ENCODE results near the gene CBFA2T3.
"Not testable (repeated sequence)": the region's sequence is repeated elsewhere in the genome, so short reads cannot be mapped to it uniquely, and the experiment has no call there.

The CBFA2T3 gene

GRCh38 chr16:89019511-89019910, 42.5 kb upstream of the CBFA2T3 start:
- Histone ChIP-seq H3K4me3 (ENCODE audit: low read length) (no peak overlapping the region), H3K27ac (ENCODE audit: low read length) (no peak overlapping the region), H3K27me3 (ENCODE audit: control insufficient read depth, insufficient read depth, low read length) (no peaks in the 10 kb centered on the region), H3K36me3 (ENCODE audit: control insufficient read depth, insufficient read depth, low read length) (no peaks in the 10 kb centered on the region), H3K4me1 (ENCODE audit: control insufficient read depth, insufficient read depth, low read length) (no peaks in the 10 kb centered on the region; the same call in 1 of the 2 replicates), H3K9me3 (ENCODE audit: control insufficient read depth, insufficient read depth, low read length) (no peaks in the 10 kb centered on the region)
- WGBS (ENCODE audit: insufficient coverage, insufficient read length): no CpG with 5 or more reads among the region's 16 CpGs
- no peak for DNase-seq (ENCODE audit: low read depth, low spot score)

GRCh38 chr16:89018282-89019158, 41.5 kb upstream of the CBFA2T3 start:
- no peak for DNase-seq (ENCODE audit: low read depth, low spot score)
- no CpG with 5 or more reads among the region's 20 CpGs for WGBS (ENCODE audit: insufficient coverage, insufficient read length)
- no peak overlapping the region for H3K27ac ChIP-seq (ENCODE audit: low read length)
- H3K4me1 ChIP-seq (ENCODE audit: control insufficient read depth, insufficient read depth, low read length): no peaks in the 10 kb centered on the region; the same call in 1 of the 2 replicates
- H3K4me3 ChIP-seq (ENCODE audit: low read length): no peak overlapping the region
- H3K36me3 ChIP-seq (ENCODE audit: control insufficient read depth, insufficient read depth, low read length): no peaks in the 10 kb centered on the region
- H3K9me3 ChIP-seq (ENCODE audit: control insufficient read depth, insufficient read depth, low read length): no peaks in the 10 kb centered on the region
- H3K27me3 ChIP-seq (ENCODE audit: control insufficient read depth, insufficient read depth, low read length): no peaks in the 10 kb centered on the region

GRCh38 chr16:89017543-89018281, 40.7 kb upstream of the CBFA2T3 start:
- DNase-seq (ENCODE audit: low read depth, low spot score): no peak
- no peaks in the 10 kb centered on the region for H3K36me3 ChIP-seq (ENCODE audit: control insufficient read depth, insufficient read depth, low read length)
- H3K4me1 ChIP-seq (ENCODE audit: control insufficient read depth, insufficient read depth, low read length): no peaks in the 10 kb centered on the region; the same call in 1 of the 2 replicates
- WGBS (ENCODE audit: insufficient coverage, insufficient read length): no CpG with 5 or more reads among the region's 25 CpGs
- H3K4me3 ChIP-seq (ENCODE audit: low read length): no peak overlapping the region
- no peaks in the 10 kb centered on the region for H3K9me3 ChIP-seq (ENCODE audit: control insufficient read depth, insufficient read depth, low read length)
- no peak overlapping the region for H3K27ac ChIP-seq (ENCODE audit: low read length)
- H3K27me3 ChIP-seq (ENCODE audit: control insufficient read depth, insufficient read depth, low read length): no peaks in the 10 kb centered on the region

GRCh38 chr16:89016561-89016960, 39.6 kb upstream of the CBFA2T3 start:
- no CpG with 5 or more reads among the region's 10 CpGs for WGBS (ENCODE audit: insufficient coverage, insufficient read length)

GRCh38 chr16:89015271-89015859, 38.4 kb upstream of the CBFA2T3 start:
- Histone ChIP-seq H3K9me3 (ENCODE audit: control insufficient read depth, insufficient read depth, low read length) (no peaks in the 10 kb centered on the region), H3K4me3 (ENCODE audit: low read length) (no peak overlapping the region), H3K27ac (ENCODE audit: low read length) (no peak overlapping the region), H3K4me1 (ENCODE audit: control insufficient read depth, insufficient read depth, low read length) (no peaks in the 10 kb centered on the region; the same call in 1 of the 2 replicates), H3K27me3 (ENCODE audit: control insufficient read depth, insufficient read depth, low read length) (no peaks in the 10 kb centered on the region), H3K36me3 (ENCODE audit: control insufficient read depth, insufficient read depth, low read length) (no peaks in the 10 kb centered on the region)
- WGBS (ENCODE audit: insufficient coverage, insufficient read length): no CpG with 5 or more reads among the region's 20 CpGs
- no peak for DNase-seq (ENCODE audit: low read depth, low spot score)

More at GRCh38 chr16:89016561-89016960, 39.6 kb upstream of the CBFA2T3 start:
- H3K36me3 ChIP-seq (ENCODE audit: control insufficient read depth, insufficient read depth, low read length); H3K9me3 ChIP-seq (ENCODE audit: control insufficient read depth, insufficient read depth, low read length); H3K27me3 ChIP-seq (ENCODE audit: control insufficient read depth, insufficient read depth, low read length); H3K27ac ChIP-seq (ENCODE audit: low read length); H3K4me3 ChIP-seq (ENCODE audit: low read length); DNase-seq (ENCODE audit: low read depth, low spot score); H3K4me1 ChIP-seq (ENCODE audit: control insufficient read depth, insufficient read depth, low read length): not testable (repeated sequence)

GRCh38 chr16:89014403-89015230, 37.6 kb upstream of the CBFA2T3 start:
- no CpG with 5 or more reads among the region's 19 CpGs for WGBS (ENCODE audit: insufficient coverage, insufficient read length)
- Histone ChIP-seq H3K4me3 (ENCODE audit: low read length) (no peak overlapping the region), H3K4me1 (ENCODE audit: control insufficient read depth, insufficient read depth, low read length) (no peaks in the 10 kb centered on the region; the same call in 1 of the 2 replicates), H3K27me3 (ENCODE audit: control insufficient read depth, insufficient read depth, low read length) (no peaks in the 10 kb centered on the region), H3K27ac (ENCODE audit: low read length) (no peak overlapping the region), H3K36me3 (ENCODE audit: control insufficient read depth, insufficient read depth, low read length) (no peaks in the 10 kb centered on the region), H3K9me3 (ENCODE audit: control insufficient read depth, insufficient read depth, low read length) (no peaks in the 10 kb centered on the region)
- no peak for DNase-seq (ENCODE audit: low read depth, low spot score)

- Histone ChIP-seq H3K4me3 (ENCODE audit: low read length) (no peak overlapping the region), H3K9me3 (ENCODE audit: control insufficient read depth, insufficient read depth, low read length) (no peaks in the 10 kb centered on the region), H3K27me3 (ENCODE audit: control insufficient read depth, insufficient read depth, low read length) (no peaks in the 10 kb centered on the region), H3K27ac (ENCODE audit: low read length) (no peak overlapping the region), H3K36me3 (ENCODE audit: control insufficient read depth, insufficient read depth, low read length) (no peaks in the 10 kb centered on the region), H3K4me1 (ENCODE audit: control insufficient read depth, insufficient read depth, low read length) (no peaks in the 10 kb centered on the region; the same call in 1 of the 2 replicates)
- WGBS (ENCODE audit: insufficient coverage, insufficient read length): no CpG with 5 or more reads among the region's 25 CpGs
- DNase-seq (ENCODE audit: low read depth, low spot score): no peak
These were observed 36.8 kb upstream of the CBFA2T3 start for GRCh38 chr16:89013692-89014402.

- Histone ChIP-seq H3K36me3 (ENCODE audit: control insufficient read depth, insufficient read depth, low read length) (no peaks in the 10 kb centered on the region), H3K4me1 (ENCODE audit: control insufficient read depth, insufficient read depth, low read length) (no peaks in the 10 kb centered on the region; the same call in 1 of the 2 replicates), H3K4me3 (ENCODE audit: low read length) (no peak overlapping the region), H3K27me3 (ENCODE audit: control insufficient read depth, insufficient read depth, low read length) (no peaks in the 10 kb centered on the region), H3K9me3 (ENCODE audit: control insufficient read depth, insufficient read depth, low read length) (no peaks in the 10 kb centered on the region), H3K27ac (ENCODE audit: low read length) (no peak overlapping the region)
- no CpG with 5 or more reads among the region's 6 CpGs for WGBS (ENCODE audit: insufficient coverage, insufficient read length)
- no peak for DNase-seq (ENCODE audit: low read depth, low spot score)
These were observed 36.1 kb upstream of the CBFA2T3 start for GRCh38 chr16:89013111-89013510.

GRCh38 chr16:89012622-89012995, 35.6 kb upstream of the CBFA2T3 start:
- H3K36me3 ChIP-seq (ENCODE audit: control insufficient read depth, insufficient read depth, low read length): no peaks in the 10 kb centered on the region
- no peak overlapping the region for H3K27ac ChIP-seq (ENCODE audit: low read length)
- no peaks in the 10 kb centered on the region for H3K9me3 ChIP-seq (ENCODE audit: control insufficient read depth, insufficient read depth, low read length)
- no peak overlapping the region for H3K4me3 ChIP-seq (ENCODE audit: low read length)
- no peaks in the 10 kb centered on the region for H3K27me3 ChIP-seq (ENCODE audit: control insufficient read depth, insufficient read depth, low read length)
- H3K4me1 ChIP-seq (ENCODE audit: control insufficient read depth, insufficient read depth, low read length): no peaks in the 10 kb centered on the region; the same call in 1 of the 2 replicates
- no peak for DNase-seq (ENCODE audit: low read depth, low spot score)
- no CpG with 5 or more reads among the region's 2 CpGs for WGBS (ENCODE audit: insufficient coverage, insufficient read length)

Measured in iPS DF 6.9 (cell line).